SKM-1 treated with dmso at 0.1 percent for 144 hours (cell line): Measurements from ENCODE around the gene ANO8.

ENCODE experiments used
- DNase-seq: peaks from one replicate; lab custom pipeline; 2025; ENCODE audit not compliant: unreplicated experiment; lab: John Stamatoyannopoulos, UW

The ANO8 gene

GRCh38 chr19:17328517-17329365, 5.9 kb downstream of the ANO8 start:
- DNase-seq, result no peak

- no peak for DNase-seq
Observed at GRCh38 chr19:17327654-17328516, 6.8 kb downstream of the ANO8 start.

GRCh38 chr19:17327068-17327653, 7.5 kb downstream of the ANO8 start:
- no peak for DNase-seq

GRCh38 chr19:17326595-17326966, 8.1 kb downstream of the ANO8 start:
- no peak for DNase-seq

- no peak for DNase-seq
Observed at GRCh38 chr19:17325881-17326594, 8.6 kb downstream of the ANO8 start.

GRCh38 chr19:17325133-17325532, 9.5 kb downstream of the ANO8 start:
- DNase-seq, result no peak

GRCh38 chr19:17324357-17325114, 10.1 kb downstream of the ANO8 start:
- DNase-seq, result no peak

- DNase-seq, result no peak
Observed at GRCh38 chr19:17323964-17324332, 10.7 kb downstream of the ANO8 start.

- DNase-seq, result no peak
Observed at GRCh38 chr19:17323300-17323963, 11.2 kb downstream of the ANO8 start.

GRCh38 chr19:17322854-17323253, 11.8 kb downstream of the ANO8 start:
- DNase-seq, result no peak

GRCh38 chr19:17321655-17322489, 12.8 kb downstream of the ANO8 start:
- no peak for DNase-seq

- DNase-seq, result no peak
Observed at GRCh38 chr19:17320435-17320834, 14.2 kb downstream of the ANO8 start.

- DNase-seq, result no peak
Observed at GRCh38 chr19:17319473-17320238, 15.0 kb downstream of the ANO8 start.

- no peak for DNase-seq
Observed at GRCh38 chr19:17318966-17319365, 15.7 kb downstream of the ANO8 start.

- DNase-seq, result no peak
Observed at GRCh38 chr19:17314007-17314593, 20.6 kb downstream of the ANO8 start.

GRCh38 chr19:17312189-17313113, 22.2 kb downstream of the ANO8 start:
- DNase-seq, result no peak
